Stimulated activated CD4-positive, alpha-beta T cell treated with anti-CD3 and anti-CD28 coated beads, Interleukin-2, amount 100 ng/mL, for 24 hours (primary cell): ENCODE data around the gene GIMAP6.
"Not testable (repeated sequence)": the region's sequence is repeated elsewhere in the genome, so short reads cannot be mapped to it uniquely, and the experiment has no call there.

Experiments used
- DNase-seq, 2 donors: peaks; one replicate each; pipeline ENCODE4 v3.0.0-alpha.2; 2020

GIMAP6 gene

DNA sequence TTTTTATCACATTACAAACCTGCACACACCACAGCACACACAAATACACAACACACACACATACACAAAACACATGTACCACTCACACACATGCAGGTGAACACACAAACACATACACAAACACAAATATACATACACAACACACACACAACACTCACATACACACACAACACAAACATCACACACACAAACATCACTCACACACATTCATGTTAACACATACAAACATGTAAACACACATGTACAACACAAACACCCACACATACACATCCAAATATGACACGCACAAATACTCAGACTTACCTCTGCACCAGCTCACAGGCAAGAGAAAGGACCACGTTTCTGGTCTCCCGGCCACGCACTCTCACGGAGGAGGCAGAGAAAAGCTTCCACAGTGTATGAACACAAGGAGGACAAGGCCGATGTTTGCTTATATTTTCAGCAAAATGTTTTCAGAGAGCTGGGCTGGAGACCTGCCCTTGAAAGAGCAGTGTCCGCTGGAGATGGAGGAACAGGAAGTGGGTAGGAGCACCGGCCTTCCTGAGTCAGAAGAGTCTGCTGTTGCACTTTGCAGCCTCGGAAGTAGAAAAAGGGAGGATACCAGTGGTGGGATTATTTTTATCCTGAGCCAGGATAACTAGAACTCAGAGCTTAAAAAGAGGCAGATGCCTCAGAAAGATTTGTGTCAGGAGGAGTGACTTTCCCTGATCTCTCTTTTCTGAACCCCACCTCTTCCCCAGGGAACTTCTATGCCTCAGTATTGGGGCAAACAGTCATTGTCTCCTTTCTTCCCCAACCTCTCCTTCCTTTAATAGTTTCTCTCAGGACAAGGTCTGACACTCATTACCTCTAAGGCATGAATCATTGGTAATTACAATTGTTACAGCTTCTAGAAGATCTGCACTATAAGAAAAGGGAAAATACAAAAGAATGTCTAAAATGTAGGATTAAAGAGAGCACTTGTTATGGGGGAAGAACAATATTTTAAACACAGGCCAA is at the start of gene GIMAP6:
TSS of gene GIMAP6 (minus strand) at position 520 of the 999 bp plus-strand sequence. CDS start 2,243 bp downstream, outside the sequence.
- DNase-seq = peak; percentile 43 to 47

DNA sequence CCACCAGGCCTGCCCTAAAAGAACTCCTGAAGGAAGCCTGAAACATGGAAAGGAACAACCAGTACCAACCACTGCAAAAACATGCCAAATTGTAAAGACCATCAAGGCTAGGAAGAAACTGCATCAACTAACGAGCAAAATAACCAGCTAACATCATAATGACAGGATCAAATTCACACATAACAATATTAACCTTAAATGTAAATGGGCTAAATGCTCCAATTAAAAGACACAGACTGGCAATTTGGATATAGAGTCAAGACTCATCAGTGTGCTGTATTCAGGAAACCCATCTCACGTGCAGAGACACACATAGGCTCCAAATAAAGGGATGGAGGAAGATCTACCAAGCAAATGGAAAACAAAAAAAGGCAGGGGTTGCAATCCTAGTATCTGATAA is 48.2 kb upstream of the GIMAP6 start:
- DNase-seq = not testable (repeated sequence)

DNA sequence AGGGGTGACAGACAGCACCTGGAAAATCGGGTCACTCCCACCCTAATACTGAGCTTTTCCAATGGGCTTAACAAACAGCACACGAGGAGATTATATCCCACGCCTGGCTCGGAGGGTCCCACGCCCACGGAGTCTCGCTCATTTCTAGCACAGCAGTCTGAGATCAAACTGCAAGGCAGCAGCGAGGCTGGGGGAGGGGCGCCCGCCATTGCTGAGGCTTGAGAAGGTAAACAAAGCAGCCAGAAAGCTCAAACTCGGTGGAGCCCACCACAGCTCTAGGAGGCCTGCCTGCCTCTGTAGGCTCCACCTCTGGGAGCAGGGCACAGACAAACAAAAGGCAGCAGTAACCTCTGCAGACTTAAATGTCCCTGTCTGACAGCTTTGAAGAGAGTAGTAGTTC is 46.4 kb upstream of the GIMAP6 start:
- peak; percentile 46 to 64 for DNase-seq

DNA sequence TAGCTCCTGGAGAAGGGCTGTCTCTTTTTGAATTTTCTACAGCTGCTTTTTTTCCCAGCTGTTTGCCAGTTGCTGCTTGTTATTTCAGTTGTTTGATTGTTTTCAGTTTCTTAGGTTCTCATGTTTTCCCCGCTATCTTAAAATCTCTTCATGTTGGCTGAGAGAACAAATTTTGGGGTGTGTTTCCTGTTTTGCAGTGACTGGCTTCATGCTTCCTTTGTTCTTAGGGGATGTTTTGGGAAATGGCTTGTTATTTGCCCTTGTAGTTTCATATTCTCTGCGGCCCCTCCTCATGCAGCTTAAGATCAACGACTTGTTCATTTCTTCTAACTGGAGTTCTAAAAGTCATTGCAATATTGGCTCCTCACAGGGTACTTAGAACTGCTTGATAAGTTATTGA is 44.7 kb upstream of the GIMAP6 start:
- DNase-seq = not testable (repeated sequence)

DNA sequence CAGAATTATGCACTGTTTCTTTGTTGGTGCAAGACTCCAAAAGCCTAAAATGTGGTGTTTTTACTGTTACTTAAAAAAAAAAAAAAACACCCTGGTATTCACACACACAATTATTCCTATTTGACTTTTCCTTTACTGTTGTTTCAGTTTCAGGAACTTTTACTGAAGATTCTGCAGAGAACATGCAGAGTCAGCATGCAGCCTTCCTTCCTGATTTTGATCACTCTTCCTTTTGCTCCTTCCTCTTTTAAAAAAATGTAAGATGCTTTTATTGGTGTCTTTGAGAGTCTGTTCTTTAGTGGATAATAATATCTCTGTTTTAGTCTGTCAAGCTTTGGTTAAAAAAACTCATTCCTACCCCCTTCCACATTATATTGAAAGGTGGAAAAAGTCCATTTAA is 44.1 kb upstream of the GIMAP6 start:
- not testable (repeated sequence) for DNase-seq

DNA sequence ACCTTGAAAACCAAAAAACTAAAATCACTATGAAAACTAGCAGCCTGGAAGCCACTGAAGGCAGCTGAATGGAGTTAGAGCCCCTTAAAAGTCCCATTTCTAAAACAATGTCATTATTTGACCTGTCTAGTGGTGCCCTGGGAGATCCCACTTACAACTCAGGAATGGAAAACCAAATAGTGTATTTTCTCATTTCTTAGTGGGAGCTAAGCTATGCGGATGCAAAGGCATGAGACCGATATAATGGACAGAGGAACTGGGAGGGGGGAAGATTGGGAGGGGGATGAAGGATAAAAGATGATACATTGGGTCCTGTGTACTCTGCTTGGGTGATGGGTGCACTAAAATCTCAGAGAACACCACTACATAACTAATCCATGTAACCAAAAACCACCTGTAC is 43.5 kb upstream of the GIMAP6 start:
- no peak for DNase-seq

DNA sequence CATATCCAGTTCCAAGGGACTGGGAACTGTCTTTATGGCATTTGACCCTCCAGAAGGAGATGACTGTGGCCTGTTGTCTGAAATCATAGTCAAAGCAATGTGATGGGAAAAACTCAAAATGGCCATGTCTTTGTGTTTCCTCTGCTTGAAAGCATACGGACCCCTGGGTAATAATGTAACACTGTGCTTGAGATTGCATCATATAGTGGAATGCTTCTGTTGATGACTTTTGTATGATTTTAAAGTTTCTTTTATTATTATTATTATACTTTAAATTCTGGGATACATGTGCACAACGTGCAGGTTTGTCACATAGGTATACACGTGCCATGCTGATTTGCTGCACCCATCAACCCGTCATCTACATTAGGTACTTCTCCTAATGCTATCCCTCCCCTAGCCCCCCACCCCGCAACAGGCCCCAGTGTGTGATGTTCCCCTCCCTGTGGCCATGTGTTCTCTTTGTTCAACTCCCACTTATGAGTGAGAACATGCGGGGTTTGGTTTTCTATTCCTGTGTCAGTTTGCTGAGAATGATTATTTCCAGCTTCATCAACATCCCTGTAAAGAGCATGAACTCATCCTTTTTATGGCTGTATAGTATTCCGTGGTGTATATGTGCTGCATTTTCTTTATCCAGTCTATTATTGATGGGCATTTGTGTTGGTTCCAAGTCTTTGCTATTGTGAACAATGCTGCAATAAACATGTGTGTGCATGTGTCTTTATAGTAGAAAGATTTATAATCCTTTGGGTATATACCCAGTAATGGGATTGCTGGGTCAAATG is 39.8 kb upstream of the GIMAP6 start:
- DNase-seq = not testable (repeated sequence)

DNA sequence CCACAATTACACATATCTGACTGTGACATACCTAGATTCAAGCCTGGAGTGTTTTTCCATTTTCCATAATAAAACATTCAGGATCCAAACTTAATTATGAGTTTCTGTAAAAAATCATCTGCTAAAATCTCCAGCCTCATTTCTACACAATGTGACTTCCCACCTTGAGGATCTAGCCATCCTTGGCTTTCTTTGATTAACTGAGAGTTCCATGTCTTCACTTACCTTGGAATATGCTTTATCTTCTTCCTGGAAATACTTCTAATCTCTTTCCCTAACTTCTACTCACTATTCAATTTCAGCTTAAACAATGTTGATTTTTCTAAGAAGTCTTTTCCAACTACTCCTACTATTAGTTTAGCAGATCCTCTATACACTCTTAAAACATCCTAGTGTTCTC is 36.8 kb upstream of the GIMAP6 start:
- DNase-seq = no peak

DNA sequence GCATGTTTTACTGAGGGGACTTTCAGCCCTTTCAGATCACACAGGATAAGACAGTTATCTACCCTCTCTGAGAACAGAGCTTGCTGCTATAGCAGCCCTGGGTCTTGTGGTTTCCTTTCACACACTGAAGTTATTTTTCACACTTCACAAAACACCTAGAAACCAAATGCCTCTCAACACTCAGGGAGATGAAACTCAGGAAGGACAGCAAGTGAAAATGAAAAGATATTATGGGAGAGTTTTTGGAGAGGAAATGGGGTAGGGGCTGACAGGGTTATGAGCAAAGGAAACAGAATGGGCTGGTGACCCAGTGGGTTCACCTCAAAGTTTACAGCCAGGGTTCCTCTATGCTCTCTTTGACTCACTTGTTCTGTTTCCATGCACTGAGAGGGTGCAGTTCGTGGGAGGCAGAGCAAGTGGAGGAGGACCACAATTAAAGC is 36.3 kb upstream of the GIMAP6 start:
- peak; percentile 58 to 65 for DNase-seq

DNA sequence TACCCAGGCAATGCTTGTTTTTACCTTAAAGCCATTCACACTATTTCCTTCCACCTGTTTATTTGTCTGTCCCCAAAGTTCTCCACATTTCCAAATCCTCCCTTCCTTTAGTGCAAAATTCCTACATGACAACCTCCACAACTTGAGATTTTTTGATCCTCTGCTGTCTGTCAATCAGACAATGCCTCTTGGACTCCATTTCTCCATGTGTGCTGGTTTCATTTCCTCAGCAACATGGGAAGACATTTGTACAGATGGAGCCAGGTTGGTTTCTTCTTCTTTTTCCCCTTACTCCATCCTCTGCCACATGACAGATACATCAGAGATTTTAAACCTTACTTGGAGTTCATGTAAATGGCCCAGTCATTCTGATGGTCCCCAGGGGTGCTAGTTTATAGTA is 34.2 kb upstream of the GIMAP6 start:
- DNase-seq = no peak

DNA sequence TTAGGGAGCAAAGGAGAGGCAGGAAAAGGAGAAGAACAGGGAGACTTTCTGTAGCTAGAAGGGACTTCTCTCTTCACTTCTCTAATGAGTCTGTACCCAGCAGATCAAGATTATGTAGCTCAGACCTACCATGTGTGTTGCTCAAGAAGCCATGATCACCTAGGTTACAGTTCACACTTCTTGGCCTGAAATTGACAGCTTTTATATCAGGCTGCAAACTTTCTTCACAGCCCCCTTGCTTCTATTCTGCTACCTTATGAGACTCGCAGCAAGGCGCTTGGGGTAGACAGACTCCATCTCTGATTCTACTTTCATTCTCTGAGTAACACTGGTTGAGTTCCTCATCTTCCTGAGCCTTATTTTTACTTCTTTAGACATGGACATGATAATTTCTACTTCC is 33.7 kb upstream of the GIMAP6 start:
- no peak for DNase-seq

DNA sequence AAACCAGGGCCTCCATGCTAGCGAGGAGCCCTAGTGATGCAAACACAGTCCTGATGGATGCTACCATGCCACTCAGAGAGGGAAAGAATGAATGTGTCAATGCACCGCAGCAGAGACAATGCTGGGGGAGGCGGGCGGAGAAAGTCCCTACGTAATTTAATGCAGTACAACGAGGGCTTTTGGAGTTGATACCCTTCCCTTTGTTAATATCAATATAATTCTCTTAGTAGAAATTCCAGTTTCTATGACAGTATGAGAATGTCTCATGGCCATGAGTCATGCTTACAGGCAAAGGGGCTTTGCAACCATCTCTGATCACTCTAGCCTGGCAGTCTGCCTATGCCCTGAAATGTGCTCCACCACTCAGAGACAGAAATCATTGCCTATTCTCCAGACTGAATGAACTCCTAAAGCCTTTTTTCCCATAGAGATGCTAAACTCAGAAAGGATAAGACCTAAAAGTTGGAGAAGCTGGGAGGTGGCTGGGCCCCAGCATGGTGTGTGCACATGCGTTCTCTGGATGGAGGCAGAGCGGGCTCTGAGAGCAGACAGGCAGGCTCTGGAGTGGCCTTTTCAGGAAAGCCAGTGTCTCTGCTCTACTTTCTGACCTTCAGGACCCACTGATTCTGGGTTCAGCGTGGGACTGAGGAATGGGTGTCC is 33.0 kb upstream of the GIMAP6 start:
- DNase-seq = peak; percentile 63 to 64

DNA sequence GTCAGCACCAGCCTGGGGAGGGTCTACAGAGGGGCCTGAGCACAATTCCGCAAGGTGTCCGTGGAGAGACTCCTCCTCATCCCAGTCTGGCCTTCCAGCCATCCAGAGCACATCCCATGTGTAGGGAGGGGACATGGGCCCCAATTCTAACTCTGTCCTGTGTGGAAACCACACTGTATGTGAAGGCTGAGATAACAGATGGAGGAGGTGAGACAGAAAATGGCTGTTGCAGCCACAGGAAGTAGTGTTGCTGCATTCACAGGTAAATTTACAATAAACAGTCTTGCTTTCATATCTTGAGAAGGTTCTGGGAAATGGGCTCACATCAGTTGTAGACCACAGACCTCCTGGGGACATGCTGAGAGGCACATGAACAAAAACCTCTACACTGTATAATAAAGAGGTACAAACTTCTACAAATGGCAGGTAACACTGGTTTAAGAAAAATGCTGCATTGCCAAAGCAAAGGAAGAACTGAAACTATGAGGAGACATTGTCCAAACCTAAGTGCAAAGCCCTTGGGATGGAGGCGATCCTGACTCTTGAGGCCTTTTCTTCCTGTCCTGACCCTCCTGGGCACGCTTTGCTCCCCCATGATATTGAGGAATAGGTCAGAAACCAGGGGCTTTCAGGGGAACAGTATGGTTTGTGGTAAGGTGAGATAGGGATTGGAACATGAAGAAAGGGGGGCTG is 31.8 kb upstream of the GIMAP6 start:
- DNase-seq = no peak

DNA sequence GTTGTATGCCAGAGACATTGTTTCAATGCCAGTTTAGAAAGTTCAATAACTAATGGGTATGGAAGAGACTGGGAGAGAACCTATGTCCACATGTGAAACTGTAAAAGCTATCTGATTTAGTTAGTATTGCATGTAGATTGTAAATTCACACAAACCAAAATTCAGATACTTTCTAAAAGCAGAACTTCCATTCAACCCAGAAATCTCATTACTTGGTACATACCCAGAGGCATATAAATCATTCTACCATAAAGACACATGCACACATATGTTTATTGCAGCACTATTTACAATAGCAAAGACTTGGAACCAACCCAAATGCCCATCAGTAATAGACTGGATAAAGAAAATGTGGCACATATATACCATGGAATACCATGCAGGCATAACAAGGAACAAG is 30.6 kb upstream of the GIMAP6 start:
- DNase-seq = not testable (repeated sequence)

DNA sequence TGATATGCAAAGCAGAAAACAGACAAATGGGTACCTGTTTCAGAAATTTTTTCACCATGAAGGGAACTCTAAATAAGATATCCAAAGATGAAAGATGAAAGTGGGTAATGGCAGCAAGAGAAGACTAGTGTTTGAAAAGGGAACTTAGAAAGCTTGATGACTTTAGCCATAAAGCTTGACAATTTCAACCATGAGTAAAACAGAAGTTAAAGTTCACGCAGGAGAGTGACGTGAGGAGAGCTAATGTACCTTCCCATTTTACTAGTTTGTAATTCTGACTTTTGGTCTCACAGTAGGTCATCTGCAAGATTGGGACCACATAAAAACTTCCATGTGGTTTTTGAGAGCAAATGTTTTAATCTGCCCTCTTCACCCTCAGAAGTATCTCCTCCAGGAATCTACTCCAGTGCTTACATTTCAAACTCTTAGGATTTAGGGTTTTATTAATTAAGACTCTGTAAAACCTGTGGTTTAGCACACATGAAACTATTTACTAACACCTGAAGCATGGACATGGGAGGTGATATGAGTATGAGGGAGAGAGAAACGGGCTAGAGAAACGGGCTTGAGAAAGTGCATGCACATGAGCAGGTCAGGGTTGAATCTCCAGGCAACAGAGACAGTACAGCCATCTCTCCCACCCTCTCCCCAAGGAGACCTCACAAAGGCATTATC is 28.9 kb upstream of the GIMAP6 start:
- DNase-seq = no peak

DNA sequence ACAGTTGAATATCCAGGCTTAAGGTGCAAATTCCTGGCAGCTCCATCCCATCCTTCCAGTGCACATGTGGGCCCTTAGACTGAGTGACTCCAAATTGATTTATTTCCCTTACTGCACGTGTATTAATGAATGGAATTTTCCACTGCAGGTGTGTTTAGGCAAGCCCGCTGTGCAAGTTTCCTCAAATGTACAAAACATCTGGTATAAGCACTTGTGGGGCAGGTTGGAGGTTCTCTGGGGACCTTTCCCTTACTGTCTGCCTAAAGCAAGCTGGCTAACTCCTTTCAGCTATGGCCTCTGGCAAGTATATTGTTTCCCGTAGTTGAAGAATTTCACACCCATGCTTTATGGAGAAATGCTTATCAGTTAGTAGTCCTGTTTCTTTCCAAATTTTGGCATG is 25.3 kb upstream of the GIMAP6 start:
- DNase-seq = no peak

DNA sequence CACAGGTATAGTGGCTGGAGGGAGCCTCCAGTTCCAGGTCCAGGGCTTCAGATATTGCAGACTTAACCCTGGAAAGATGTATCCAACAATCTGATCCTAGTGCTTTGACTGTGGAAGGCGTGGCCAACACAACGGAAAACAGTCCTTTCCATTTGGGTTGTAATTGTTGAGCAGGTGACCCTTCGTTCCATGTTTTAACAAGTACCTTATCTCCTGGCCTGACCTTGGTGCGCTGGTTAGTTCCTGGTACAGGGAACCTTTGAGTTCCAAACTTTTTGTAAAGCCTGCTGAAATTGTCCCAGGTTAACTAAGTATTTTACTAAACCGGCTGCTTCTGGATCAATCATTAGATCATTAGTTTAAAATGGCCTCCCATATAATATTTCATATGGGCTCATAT is 23.9 kb upstream of the GIMAP6 start:
- no peak for DNase-seq

DNA sequence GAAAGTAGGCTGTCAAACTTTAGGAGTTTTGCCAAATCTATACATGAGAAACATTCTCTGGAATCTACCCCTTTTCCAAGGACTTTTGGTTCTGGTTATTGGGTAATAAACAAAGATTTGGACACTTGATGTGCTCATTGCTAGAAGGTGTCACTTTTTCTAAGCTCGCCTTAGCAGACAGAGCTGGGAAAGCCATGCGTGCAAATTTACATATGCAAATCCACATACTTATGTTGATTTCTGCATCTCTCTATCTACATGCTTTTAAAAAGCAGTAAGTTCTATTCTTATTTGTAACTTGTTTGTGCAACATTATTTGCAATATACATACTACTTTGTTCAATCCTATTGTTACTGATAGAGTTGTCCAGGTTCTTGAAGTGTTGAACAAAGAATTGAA is 22.5 kb upstream of the GIMAP6 start:
- DNase-seq = no peak

DNA sequence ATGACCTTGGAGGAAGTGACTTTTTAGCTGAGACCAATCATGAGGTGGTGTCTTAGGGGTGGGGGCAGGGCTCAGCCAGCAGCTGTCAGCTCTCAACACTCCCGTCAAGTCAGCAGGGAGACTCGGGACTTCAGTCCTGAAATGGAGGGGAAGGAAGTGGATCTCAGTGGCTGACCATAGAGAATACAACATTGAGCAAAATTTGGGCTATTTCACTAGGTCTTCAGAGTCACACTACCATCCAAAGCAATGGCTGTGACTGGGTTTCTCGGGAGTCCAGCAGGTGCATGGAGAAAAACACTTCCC is 16.8 kb upstream of the GIMAP6 start:
- no peak for DNase-seq

DNA sequence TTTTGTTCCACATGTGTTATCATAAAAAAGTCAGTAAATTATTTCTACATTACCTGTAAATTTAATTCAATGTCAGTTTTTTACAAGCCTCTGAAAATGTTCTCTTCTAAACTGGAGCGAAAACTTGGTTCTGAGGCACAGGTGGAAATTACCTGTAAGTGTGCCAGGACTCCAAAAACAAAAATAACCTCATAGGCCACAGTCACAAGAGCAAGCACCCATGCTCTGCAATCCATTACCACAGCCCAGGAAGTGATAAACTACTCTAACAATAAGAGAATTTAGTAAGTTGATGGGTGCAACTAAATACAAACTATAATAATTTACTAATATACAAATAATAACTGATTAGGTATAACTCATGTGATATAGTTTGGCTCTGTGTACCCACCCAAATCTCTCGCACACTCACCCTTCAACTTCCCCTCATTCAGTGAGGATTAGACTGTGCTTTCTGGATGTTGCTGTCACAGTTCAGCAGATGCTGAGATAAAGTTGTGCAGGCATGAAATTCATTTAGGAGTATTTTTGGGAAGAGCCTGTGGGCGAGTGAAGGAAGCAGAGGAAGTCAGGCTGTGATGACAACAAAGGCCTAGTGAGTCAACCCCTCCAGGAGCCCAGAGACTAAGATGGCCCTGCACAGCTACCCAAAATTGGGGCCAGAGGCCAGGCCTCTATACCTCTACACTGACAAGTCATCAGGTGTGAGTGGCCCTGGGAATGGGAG is 16.3 kb upstream of the GIMAP6 start:
- DNase-seq = no peak

DNA sequence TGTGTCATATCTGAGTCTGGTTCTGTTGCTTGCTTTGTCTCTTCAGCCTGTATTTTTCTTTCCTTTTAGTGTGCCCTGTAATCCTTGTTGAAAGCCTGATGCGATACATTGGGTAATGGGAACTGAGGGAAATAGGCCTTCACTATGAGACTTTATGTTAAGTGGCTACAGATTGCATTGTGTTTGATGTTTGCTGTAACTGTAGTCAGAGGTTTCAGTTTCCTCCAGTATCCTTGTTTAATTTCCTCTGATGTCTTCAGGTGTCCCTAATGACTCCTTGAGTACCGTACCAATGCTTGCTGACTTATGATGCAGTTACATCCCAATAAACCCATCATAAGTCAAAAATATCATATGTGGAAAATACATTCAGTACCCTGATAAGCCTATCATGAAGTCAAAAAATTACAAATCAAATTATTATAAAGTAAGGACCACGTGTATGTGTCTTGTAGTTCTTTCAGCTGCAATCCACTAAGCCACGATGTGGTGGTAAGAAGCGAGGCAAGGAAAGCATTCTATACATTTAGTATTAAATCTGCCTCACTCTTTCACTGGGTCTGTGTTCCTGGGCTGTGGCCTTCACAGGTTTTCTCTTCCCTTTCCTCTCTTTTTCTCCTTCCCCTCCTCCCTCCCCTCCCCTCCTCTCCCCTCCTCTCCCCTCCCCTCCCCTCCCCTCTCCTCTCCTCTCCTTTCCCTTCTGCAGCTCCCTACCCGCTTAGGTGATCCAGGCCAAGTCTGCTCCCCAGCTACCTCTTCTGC is 13.3 kb upstream of the GIMAP6 start:
- no peak for DNase-seq
